Measurements from ENCODE around the gene C3orf52. TPM values are rescaled to one million over a fixed set of nuclear protein-coding genes. Genes with fewer than 3 reads are reported as not detected.

Gene C3orf52
- total and polyA plus RNA-seq, 10 of the 15 experiments (the other 5 are each of a cell fraction or from before 2014, with no cell fraction given): 0.15 to 1.9 (median 0.73) TPM

GRCh38 chr3:112128843-112129727 lies 42.9 kb downstream of the C3orf52 start (continued):
- TF ChIP-seq GABPA (IDR thresholded peaks at IDR 0.05; ENCODE audit: low read depth): no peak
- TF ChIP-seq ZNF24 (IDR thresholded peaks at IDR 0.05): no peak
- TF ChIP-seq E2F8 (IDR thresholded peaks at IDR 0.05; ENCODE audit: low read depth, partially characterized antibody): no peak
- TF ChIP-seq MYB (IDR thresholded peaks at IDR 0.05; ENCODE audit: borderline replicate concordance, low read depth, low read length): 0 out of 2 replicates have a peak, but pooled peaks have one; percentile 15
- no peak for TF ChIP-seq ZNF217 (IDR thresholded peaks at IDR 0.05)
- peak; percentile 93; the same call in 1 of the 2 replicates for TF ChIP-seq WRNIP1 (IDR thresholded peaks at IDR 0.05; ENCODE audit: borderline replicate concordance, low read depth, low read length)
- TF ChIP-seq HCFC1 (IDR thresholded peaks at IDR 0.05; ENCODE audit: low read length): no peak
- TF ChIP-seq SIN3A (IDR thresholded peaks at IDR 0.05; ENCODE audit: low read depth, low read length): no peak
- TF ChIP-seq BACH1 (IDR thresholded peaks at IDR 0.05; ENCODE audit: borderline replicate concordance): peak; percentile 57
- TF ChIP-seq IKZF2 (IDR thresholded peaks at IDR 0.05): peak; percentile 68 to 77
- TF ChIP-seq ATF2 (IDR thresholded peaks at IDR 0.05; ENCODE audit: low read length): no peak
- peak; percentile 84 for TF ChIP-seq POLR2AphosphoS5 (IDR thresholded peaks at IDR 0.05; ENCODE audit: low read length)
- no peak for TF ChIP-seq CEBPB (IDR thresholded peaks at IDR 0.05; ENCODE audit: borderline replicate concordance in 1 of 2, low read depth in 2 of 2, low read length in 2 of 2)
- TF ChIP-seq RAD21 (IDR thresholded peaks at IDR 0.05; ENCODE audit: insufficient read depth, low read depth, low read length): no peak
- no peak for TF ChIP-seq CREB1 (IDR thresholded peaks at IDR 0.05; ENCODE audit: low read depth)
- no peak for TF ChIP-seq HDAC2 (IDR thresholded peaks at IDR 0.05)
- TF ChIP-seq PKNOX1 (IDR thresholded peaks at IDR 0.05): no peak
- no peak for TF ChIP-seq IRF4 (IDR thresholded peaks at IDR 0.05; ENCODE audit: low read depth, low read length)
